Measurements from ENCODE around the gene SLC22A2.

The SLC22A2 gene

GRCh38 chr6:160215232-160215631 is 43.4 kb downstream of the SLC22A2 start:
- no peak for DNase-seq
- Histone ChIP-seq H4K5ac (ENCODE audit: low read length) (no peak overlapping the region), H2BK5ac (ENCODE audit: low read length) (no peak overlapping the region)

GRCh38 chr6:160207618-160208017 is 51.0 kb downstream of the SLC22A2 start:
- Histone ChIP-seq H3K4ac (ENCODE audit: low read depth, low read length) (no peak overlapping the region), H3K36me3 (ENCODE audit: control insufficient read depth, insufficient read depth, low read length) (no peaks in the 10 kb centered on the region), H3K79me2 (ENCODE audit: control insufficient read depth, insufficient read depth, low read length) (no peaks in the 10 kb centered on the region), H3K23ac (ENCODE audit: low read length) (no peak overlapping the region), H3K4me2 (ENCODE audit: low read length) (no peak overlapping the region), H2BK120ac (ENCODE audit: low read depth, low read length) (no peak overlapping the region), H2BK15ac (replicated peaks; ENCODE audit: low read depth) (no peak overlapping the region), H2BK5ac (ENCODE audit: low read length) (no peak overlapping the region), H2AK5ac (ENCODE audit: low read length) (no peak overlapping the region), H4K8ac (ENCODE audit: low read depth, low read length) (no peak overlapping the region), H3K4me3 (ENCODE audit: low read length) (no peak overlapping the region), H4K5ac (ENCODE audit: low read length) (no peak overlapping the region), H3K27ac (ENCODE audit: low read depth, low read length) (no peak overlapping the region), H3K56ac (ENCODE audit: low read length) (no peak overlapping the region), H3K27me3 (ENCODE audit: insufficient read depth, low read length, poor library complexity) (no peaks in the 10 kb centered on the region), H3K4me1 (ENCODE audit: control insufficient read depth, low read depth, low read length) (no peaks in the 10 kb centered on the region), H3K79me1 (ENCODE audit: low read length) (no peaks in the 10 kb centered on the region), H3K9ac (ENCODE audit: low read length) (no peak overlapping the region), H3K18ac (ENCODE audit: low read length) (no peak overlapping the region)
- WGBS (ENCODE audit: extremely low coverage, insufficient coverage, low lambda C conversion rate), result no CpG with 5 or more reads among the region's 3 CpGs
- no peak for DNase-seq

More at GRCh38 chr6:160215232-160215631, 43.4 kb downstream of the SLC22A2 start:
- no peak overlapping the region for H4K8ac ChIP-seq (ENCODE audit: low read depth, low read length)
- no peak overlapping the region for H3K56ac ChIP-seq (ENCODE audit: low read length)
- no peak overlapping the region for H3K23ac ChIP-seq (ENCODE audit: low read length)
- H3K27ac ChIP-seq (ENCODE audit: low read depth, low read length), result no peak overlapping the region
- H3K79me2 ChIP-seq (ENCODE audit: control insufficient read depth, insufficient read depth, low read length), result no peaks in the 10 kb centered on the region
- H3K4me1 ChIP-seq (ENCODE audit: control insufficient read depth, low read depth, low read length), result no peaks in the 10 kb centered on the region
- H3K4ac ChIP-seq (ENCODE audit: low read depth, low read length), result no peak overlapping the region
- WGBS (ENCODE audit: extremely low coverage, insufficient coverage, low lambda C conversion rate), result no CpG with 5 or more reads among the region's 3 CpGs
- no peaks in the 10 kb centered on the region for H3K27me3 ChIP-seq (ENCODE audit: insufficient read depth, low read length, poor library complexity)
- no peak overlapping the region for H2AK5ac ChIP-seq (ENCODE audit: low read length)
- H3K4me2 ChIP-seq (ENCODE audit: low read length), result no peak overlapping the region
- H3K18ac ChIP-seq (ENCODE audit: low read length), result no peak overlapping the region
- H2BK120ac ChIP-seq (ENCODE audit: low read depth, low read length), result no peak overlapping the region
- no peaks in the 10 kb centered on the region for H3K36me3 ChIP-seq (ENCODE audit: control insufficient read depth, insufficient read depth, low read length)
- no peak overlapping the region for H3K9ac ChIP-seq (ENCODE audit: low read length)
- no peaks in the 10 kb centered on the region for H3K79me1 ChIP-seq (ENCODE audit: low read length)
- H3K4me3 ChIP-seq (ENCODE audit: low read length), result no peak overlapping the region
- no peak overlapping the region for H2BK15ac ChIP-seq (replicated peaks; ENCODE audit: low read depth)

GRCh38 chr6:160204710-160205109 is 53.9 kb downstream of the SLC22A2 start:
- H4K8ac ChIP-seq (ENCODE audit: low read depth, low read length), result no peak overlapping the region
- H2BK5ac ChIP-seq (ENCODE audit: low read length), result no peak overlapping the region
- no peak overlapping the region for H3K56ac ChIP-seq (ENCODE audit: low read length)
- H3K79me1 ChIP-seq (ENCODE audit: low read length), result no peaks in the 10 kb centered on the region
- H3K27me3 ChIP-seq (ENCODE audit: insufficient read depth, low read length, poor library complexity), result no peaks in the 10 kb centered on the region
- no peak overlapping the region for H3K18ac ChIP-seq (ENCODE audit: low read length)
- no peak overlapping the region for H3K4me2 ChIP-seq (ENCODE audit: low read length)
- no peaks in the 10 kb centered on the region for H3K36me3 ChIP-seq (ENCODE audit: control insufficient read depth, insufficient read depth, low read length)
- no peak overlapping the region for H3K9ac ChIP-seq (ENCODE audit: low read length)
- no peak overlapping the region for H3K27ac ChIP-seq (ENCODE audit: low read depth, low read length)
- H2AK5ac ChIP-seq (ENCODE audit: low read length), result no peak overlapping the region
- H2BK15ac ChIP-seq (replicated peaks; ENCODE audit: low read depth), result no peak overlapping the region
- H3K79me2 ChIP-seq (ENCODE audit: control insufficient read depth, insufficient read depth, low read length), result no peaks in the 10 kb centered on the region
- H2BK120ac ChIP-seq (ENCODE audit: low read depth, low read length), result no peak overlapping the region
- no peak overlapping the region for H3K23ac ChIP-seq (ENCODE audit: low read length)
- H3K4me3 ChIP-seq (ENCODE audit: low read length), result no peak overlapping the region
- WGBS (ENCODE audit: extremely low coverage, insufficient coverage, low lambda C conversion rate), result no CpG with 5 or more reads among the region's 1 CpG
- H4K5ac ChIP-seq (ENCODE audit: low read length), result no peak overlapping the region
- H3K4ac ChIP-seq (ENCODE audit: low read depth, low read length), result no peak overlapping the region
- no peak for DNase-seq
- no peaks in the 10 kb centered on the region for H3K4me1 ChIP-seq (ENCODE audit: control insufficient read depth, low read depth, low read length)

GRCh38 chr6:160203953-160204352 is 54.7 kb downstream of the SLC22A2 start:
- WGBS (ENCODE audit: extremely low coverage, insufficient coverage, low lambda C conversion rate), result no CpG with 5 or more reads among the region's 2 CpGs

GRCh38 chr6:160203522-160203921 is 55.1 kb downstream of the SLC22A2 start:
- Histone ChIP-seq H3K18ac (ENCODE audit: low read length) (no peak overlapping the region), H3K56ac (ENCODE audit: low read length) (no peak overlapping the region), H3K4me2 (ENCODE audit: low read length) (no peak overlapping the region), H4K8ac (ENCODE audit: low read depth, low read length) (no peak overlapping the region), H3K79me1 (ENCODE audit: low read length) (no peaks in the 10 kb centered on the region), H3K4me3 (ENCODE audit: low read length) (no peak overlapping the region), H3K79me2 (ENCODE audit: control insufficient read depth, insufficient read depth, low read length) (no peaks in the 10 kb centered on the region), H3K9ac (ENCODE audit: low read length) (no peak overlapping the region), H3K27ac (ENCODE audit: low read depth, low read length) (no peak overlapping the region), H3K36me3 (ENCODE audit: control insufficient read depth, insufficient read depth, low read length) (no peaks in the 10 kb centered on the region), H3K4ac (ENCODE audit: low read depth, low read length) (no peak overlapping the region), H2BK120ac (ENCODE audit: low read depth, low read length) (no peak overlapping the region), H2BK5ac (ENCODE audit: low read length) (no peak overlapping the region), H3K23ac (ENCODE audit: low read length) (no peak overlapping the region), H4K5ac (ENCODE audit: low read length) (no peak overlapping the region), H2BK15ac (replicated peaks; ENCODE audit: low read depth) (no peak overlapping the region), H2AK5ac (ENCODE audit: low read length) (no peak overlapping the region), H3K27me3 (ENCODE audit: insufficient read depth, low read length, poor library complexity) (no peaks in the 10 kb centered on the region), H3K4me1 (ENCODE audit: control insufficient read depth, low read depth, low read length) (no peaks in the 10 kb centered on the region)
- DNase-seq, result no peak

More at GRCh38 chr6:160203953-160204352, 54.7 kb downstream of the SLC22A2 start:
- no peak overlapping the region for H2BK5ac ChIP-seq (ENCODE audit: low read length)
- H2BK120ac ChIP-seq (ENCODE audit: low read depth, low read length), result no peak overlapping the region
- no peak overlapping the region for H3K56ac ChIP-seq (ENCODE audit: low read length)
- no peak overlapping the region for H3K27ac ChIP-seq (ENCODE audit: low read depth, low read length)
- no peak overlapping the region for H2AK5ac ChIP-seq (ENCODE audit: low read length)
- no peak overlapping the region for H2BK15ac ChIP-seq (replicated peaks; ENCODE audit: low read depth)
- H3K4ac ChIP-seq (ENCODE audit: low read depth, low read length), result no peak overlapping the region
- no peaks in the 10 kb centered on the region for H3K79me1 ChIP-seq (ENCODE audit: low read length)
- H3K4me2 ChIP-seq (ENCODE audit: low read length), result no peak overlapping the region
- H3K23ac ChIP-seq (ENCODE audit: low read length), result no peak overlapping the region
- H3K36me3 ChIP-seq (ENCODE audit: control insufficient read depth, insufficient read depth, low read length), result no peaks in the 10 kb centered on the region
- H3K4me1 ChIP-seq (ENCODE audit: control insufficient read depth, low read depth, low read length), result no peaks in the 10 kb centered on the region
- no peak overlapping the region for H3K18ac ChIP-seq (ENCODE audit: low read length)
- H4K8ac ChIP-seq (ENCODE audit: low read depth, low read length), result no peak overlapping the region
- no peaks in the 10 kb centered on the region for H3K27me3 ChIP-seq (ENCODE audit: insufficient read depth, low read length, poor library complexity)
- H3K79me2 ChIP-seq (ENCODE audit: control insufficient read depth, insufficient read depth, low read length), result no peaks in the 10 kb centered on the region
- H3K4me3 ChIP-seq (ENCODE audit: low read length), result no peak overlapping the region
- H3K9ac ChIP-seq (ENCODE audit: low read length), result no peak overlapping the region
- no peak for DNase-seq
- no peak overlapping the region for H4K5ac ChIP-seq (ENCODE audit: low read length)

- no CpG with 5 or more reads among the region's 3 CpGs for WGBS (ENCODE audit: extremely low coverage, insufficient coverage, low lambda C conversion rate)
- H3K79me1 ChIP-seq (ENCODE audit: low read length), result no peaks in the 10 kb centered on the region
- no peaks in the 10 kb centered on the region for H3K79me2 ChIP-seq (ENCODE audit: control insufficient read depth, insufficient read depth, low read length)
- H4K5ac ChIP-seq (ENCODE audit: low read length), result no peak overlapping the region
- H2BK15ac ChIP-seq (replicated peaks; ENCODE audit: low read depth), result no peak overlapping the region
- H3K36me3 ChIP-seq (ENCODE audit: control insufficient read depth, insufficient read depth, low read length), result no peaks in the 10 kb centered on the region
- no peak overlapping the region for H2AK5ac ChIP-seq (ENCODE audit: low read length)
- no peak overlapping the region for H3K9ac ChIP-seq (ENCODE audit: low read length)
- H3K4ac ChIP-seq (ENCODE audit: low read depth, low read length), result no peak overlapping the region
- H3K27me3 ChIP-seq (ENCODE audit: insufficient read depth, low read length, poor library complexity), result no peaks in the 10 kb centered on the region
- H3K56ac ChIP-seq (ENCODE audit: low read length), result no peak overlapping the region
- no peak overlapping the region for H2BK120ac ChIP-seq (ENCODE audit: low read depth, low read length)
- no peaks in the 10 kb centered on the region for H3K4me1 ChIP-seq (ENCODE audit: control insufficient read depth, low read depth, low read length)
- H3K27ac ChIP-seq (ENCODE audit: low read depth, low read length), result no peak overlapping the region
- no peak overlapping the region for H3K4me3 ChIP-seq (ENCODE audit: low read length)
- no peak for DNase-seq
- no peak overlapping the region for H3K23ac ChIP-seq (ENCODE audit: low read length)
- H3K4me2 ChIP-seq (ENCODE audit: low read length), result no peak overlapping the region
- H3K18ac ChIP-seq (ENCODE audit: low read length), result no peak overlapping the region
- no peak overlapping the region for H4K8ac ChIP-seq (ENCODE audit: low read depth, low read length)
- no peak overlapping the region for H2BK5ac ChIP-seq (ENCODE audit: low read length)
These were observed 55.5 kb downstream of the SLC22A2 start for GRCh38 chr6:160203076-160203475.

Measured in mesendoderm (in vitro differentiated cells).